GM19463 (cell line): Measurements from ENCODE around the gene DOCK1.

Source experiments
- ATAC-seq: cut with Tn5 transposase; IDR thresholded peaks from one replicate; pipeline ENCODE4 v1.9.1; 2021; ENCODE audit warnings: mild to moderate bottlenecking, moderate library complexity; ENCODE audit not compliant: unreplicated experiment

Gene DOCK1

GRCh38 chr10:127196282-127197153 is 291.3 kb downstream of the DOCK1 start, which contains the start of gene INSYN2A:
INSYN2A (minus strand) TSS chr10:127196591; CDS start chr10:127176395, 20,196 bp downstream.
- ATAC-seq, result no peak

GRCh38 chr10:127197154-127197432 is 291.9 kb downstream of the DOCK1 start:
- ATAC-seq, result no peak

GRCh38 chr10:127198307-127198706 is 293.1 kb downstream of the DOCK1 start:
- no peak for ATAC-seq

- no peak for ATAC-seq
Measured at GRCh38 chr10:127198721-127199120, 293.5 kb downstream of the DOCK1 start.

- no peak for ATAC-seq
Measured at GRCh38 chr10:127200646-127201045, 295.4 kb downstream of the DOCK1 start.

GRCh38 chr10:127203067-127203466 is 297.8 kb downstream of the DOCK1 start:
- ATAC-seq, result no peak

GRCh38 chr10:127207081-127207480 is 301.9 kb downstream of the DOCK1 start:
- ATAC-seq, result no peak

GRCh38 chr10:127210936-127211466 is 305.8 kb downstream of the DOCK1 start:
- peak; percentile 85 for ATAC-seq

GRCh38 chr10:127215866-127216265 is 310.6 kb downstream of the DOCK1 start:
- no peak for ATAC-seq

GRCh38 chr10:127216274-127216673 is 311.0 kb downstream of the DOCK1 start:
- no peak for ATAC-seq

GRCh38 chr10:127216786-127217185 is 311.6 kb downstream of the DOCK1 start:
- no peak for ATAC-seq

GRCh38 chr10:127218658-127219057 is 313.4 kb downstream of the DOCK1 start:
- ATAC-seq, result no peak

- no peak for ATAC-seq
Measured at GRCh38 chr10:127221281-127221680, 316.1 kb downstream of the DOCK1 start.

GRCh38 chr10:127227027-127227426 is 321.8 kb downstream of the DOCK1 start:
- ATAC-seq, result no peak

GRCh38 chr10:127227663-127228062 is 322.4 kb downstream of the DOCK1 start:
- no peak for ATAC-seq

- no peak for ATAC-seq
Measured at GRCh38 chr10:127228195-127228787, 323.1 kb downstream of the DOCK1 start.

GRCh38 chr10:127234306-127234800 is 329.1 kb downstream of the DOCK1 start:
- no peak for ATAC-seq

GRCh38 chr10:127236266-127236665 is 331.0 kb downstream of the DOCK1 start:
- ATAC-seq, result no peak

- no peak for ATAC-seq
Measured at GRCh38 chr10:127242914-127243313, 337.7 kb downstream of the DOCK1 start.

GRCh38 chr10:127243490-127244272 is 338.5 kb downstream of the DOCK1 start:
- ATAC-seq, result no peak

- ATAC-seq, result no peak
Measured at GRCh38 chr10:127245456-127245855, 340.2 kb downstream of the DOCK1 start.
